Tibial nerve (tissue), 4 donors: ENCODE measurements around the gene ATF7. TPM values are rescaled to one million over a fixed set of nuclear protein-coding genes. Genes with fewer than 3 reads are reported as not detected.

Source experiments
- DNase-seq, 2 donors: peaks; one replicate each; pipeline ENCODE4 v3.0.0-alpha.2; 2019; ENCODE audit warnings: low spot score in 2 of 2
- H3K27ac ChIP-seq, 4 donors: fragments of 200-600 bp; sonication (generic) in 3 of 4; one replicate each; pipeline ENCODE4 v1.5.1; 2017 to 2019; ENCODE audit warnings: mild to moderate bottlenecking in 1 of 4
- H3K27me3 ChIP-seq, 2 donors: fragments of 200-600 bp; sonication (generic) in 1 of 2; one replicate each; pipeline versions ENCODE4 v1.5.1 to v1.6.0; 2017 to 2019
- H3K36me3 ChIP-seq, 3 donors: fragments of 200-600 bp; sonication (generic); one replicate each; pipeline ENCODE4 v1.5.1; 2018 to 2019
- H3K4me1 ChIP-seq, 4 donors: fragments of 200-600 bp; sonication (generic) in 3 of 4; one replicate each; pipeline ENCODE4 v1.5.1; 2017 to 2019
- H3K4me3 ChIP-seq, 4 donors: fragments of 200-600 bp; sonication (generic) in 3 of 4; one replicate each; pipeline ENCODE4 v1.5.1; 2017 to 2019; ENCODE audit warnings: mild to moderate bottlenecking in 1 of 4, moderate library complexity in 1 of 4
- H3K9me3 ChIP-seq, 4 donors: fragments of 200-600 bp; sonication (generic) in 3 of 4; one replicate each; pipeline ENCODE4 v1.5.1; 2017 to 2019
- EP300 ChIP-seq, 2 donors: sonication (generic); formaldehyde crosslinking; IDR thresholded peaks; one replicate each; pipeline ENCODE4 v1.6.1; 2017; ENCODE audit warnings: antibody characterized with exemption in 2 of 2, mild to moderate bottlenecking in 1 of 2
- POLR2A ChIP-seq, 2 donors: fragments of 450-650 bp; IDR thresholded peaks; one replicate each; pipeline ENCODE4 v1.6.1; 2017; ENCODE audit warnings: antibody characterized with exemption in 2 of 2, mild to moderate bottlenecking in 2 of 2, moderate library complexity in 2 of 2
- WGBS, 2 donors: methylation state at CpG; one replicate each; pipeline ENCODE4 v1.1.5; 2018; 5-methylcytosine and 5-hydroxymethylcytosine counted together
- small RNA-seq: library from RNA; depleted of rRNA; stranded (forward); fragments of <200 nt; gene quantifications from one replicate; pipeline ENCODE3, GENCODE V24; 2016
- total RNA-seq, 4 donors: library from RNA; depleted of rRNA; stranded (reverse); fragments of >200 nt; gene quantifications; one replicate each; pipeline ENCODE4 v1.1.0, GENCODE V29; 2016
- TF ChIP-seq, protein P1 (sequence below), 5 experiments: fragments of 200-600 bp in 3 of 5; fragments of 450-650 bp in 2 of 5; sonication (generic) in 3 of 5; IDR thresholded peaks; one replicate each; pipeline ENCODE4 v1.5.1; 2016 to 2019; ENCODE audit warnings: antibody characterized with exemption in 5 of 5, mild to moderate bottlenecking in 3 of 5, moderate library complexity in 2 of 5

ATF7 gene
- total RNA-seq, 4 donors from 2014 or later, result 30.1 to 47.9 (median 34.4) TPM

DNA sequence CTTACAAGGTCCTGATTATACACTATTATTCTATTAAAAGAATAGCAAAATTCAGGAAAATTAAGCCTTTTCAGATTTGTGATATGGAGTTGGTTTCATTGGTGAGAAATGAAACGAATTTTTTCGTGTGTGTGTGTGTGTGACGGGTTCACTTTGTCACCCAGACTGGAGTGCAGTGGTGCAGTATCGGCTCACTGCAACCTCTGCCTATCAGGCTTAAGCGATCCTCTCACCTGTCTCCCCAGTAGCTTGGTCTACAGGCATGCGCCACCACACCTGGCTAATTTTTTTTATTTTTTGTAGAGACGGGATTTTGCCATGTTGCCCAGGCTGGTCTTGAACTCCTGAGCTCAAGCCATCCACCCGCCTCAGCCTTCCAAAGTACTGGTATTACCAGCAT is 164.6 kb downstream of the ATF7 start:
- DNase-seq, result no peak
- Histone ChIP-seq H3K9me3 (no peaks in the 10 kb centered on the region), H3K4me3 (no peak overlapping the region), H3K27ac (no peak overlapping the region), H3K27me3 (no peaks in the 10 kb centered on the region), H3K36me3 (peaks cover 17 to 100% (median 88%) of the 10 kb centered on the region in 3 donors), H3K4me1 (peaks cover 0 to 70% (median 2%) of the 10 kb centered on the region in 4 donors)
- WGBS, 2 donors, result 82% methylated on average over 8 of the region's 8 CpGs
- TF ChIP-seq EP300 (IDR thresholded peaks at IDR 0.05) (no peak), POLR2A (IDR thresholded peaks at IDR 0.05) (no peak)
- TF ChIP-seq, protein P1, sequence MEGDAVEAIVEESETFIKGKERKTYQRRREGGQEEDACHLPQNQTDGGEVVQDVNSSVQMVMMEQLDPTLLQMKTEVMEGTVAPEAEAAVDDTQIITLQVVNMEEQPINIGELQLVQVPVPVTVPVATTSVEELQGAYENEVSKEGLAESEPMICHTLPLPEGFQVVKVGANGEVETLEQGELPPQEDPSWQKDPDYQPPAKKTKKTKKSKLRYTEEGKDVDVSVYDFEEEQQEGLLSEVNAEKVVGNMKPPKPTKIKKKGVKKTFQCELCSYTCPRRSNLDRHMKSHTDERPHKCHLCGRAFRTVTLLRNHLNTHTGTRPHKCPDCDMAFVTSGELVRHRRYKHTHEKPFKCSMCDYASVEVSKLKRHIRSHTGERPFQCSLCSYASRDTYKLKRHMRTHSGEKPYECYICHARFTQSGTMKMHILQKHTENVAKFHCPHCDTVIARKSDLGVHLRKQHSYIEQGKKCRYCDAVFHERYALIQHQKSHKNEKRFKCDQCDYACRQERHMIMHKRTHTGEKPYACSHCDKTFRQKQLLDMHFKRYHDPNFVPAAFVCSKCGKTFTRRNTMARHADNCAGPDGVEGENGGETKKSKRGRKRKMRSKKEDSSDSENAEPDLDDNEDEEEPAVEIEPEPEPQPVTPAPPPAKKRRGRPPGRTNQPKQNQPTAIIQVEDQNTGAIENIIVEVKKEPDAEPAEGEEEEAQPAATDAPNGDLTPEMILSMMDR (IDR thresholded peaks at IDR 0.05), result no peak

DNA sequence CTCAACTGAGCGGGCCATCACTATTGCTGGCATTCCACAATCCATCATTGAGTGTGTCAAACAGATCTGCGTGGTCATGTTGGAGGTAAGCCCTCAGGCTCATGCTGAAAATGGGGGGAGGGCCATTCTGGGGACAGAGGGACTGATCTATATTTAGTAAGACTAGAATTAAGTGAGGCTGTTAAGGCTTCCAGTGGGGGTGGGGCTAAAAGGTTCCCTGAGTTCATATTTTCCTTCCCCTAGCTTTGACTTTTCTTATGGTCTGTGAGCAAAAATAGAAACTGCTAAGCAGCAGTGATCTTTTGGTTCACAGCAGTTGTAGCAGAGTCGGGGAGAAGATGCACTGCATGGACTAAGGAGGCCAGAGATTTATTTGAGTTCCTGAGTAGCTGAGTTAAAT is 165.1 kb downstream of the ATF7 start:
- no peaks in the 10 kb centered on the region for H3K9me3 ChIP-seq
- TF ChIP-seq POLR2A (IDR thresholded peaks at IDR 0.05), result no peak
- TF ChIP-seq, protein P1 (IDR thresholded peaks at IDR 0.05), result no peak
- 66 to 73% methylated on average over 3 of the region's 3 CpGs for WGBS, 2 donors
- DNase-seq, result no peak
- H3K4me1 ChIP-seq, result peaks cover 0 to 73% (median 2%) of the 10 kb centered on the region in 4 donors
- no peak overlapping the region for H3K27ac ChIP-seq
- H3K36me3 ChIP-seq, result peaks cover 17 to 100% (median 83%) of the 10 kb centered on the region in 3 donors
- no peaks in the 10 kb centered on the region for H3K27me3 ChIP-seq
- H3K4me3 ChIP-seq, result no peak overlapping the region

DNA sequence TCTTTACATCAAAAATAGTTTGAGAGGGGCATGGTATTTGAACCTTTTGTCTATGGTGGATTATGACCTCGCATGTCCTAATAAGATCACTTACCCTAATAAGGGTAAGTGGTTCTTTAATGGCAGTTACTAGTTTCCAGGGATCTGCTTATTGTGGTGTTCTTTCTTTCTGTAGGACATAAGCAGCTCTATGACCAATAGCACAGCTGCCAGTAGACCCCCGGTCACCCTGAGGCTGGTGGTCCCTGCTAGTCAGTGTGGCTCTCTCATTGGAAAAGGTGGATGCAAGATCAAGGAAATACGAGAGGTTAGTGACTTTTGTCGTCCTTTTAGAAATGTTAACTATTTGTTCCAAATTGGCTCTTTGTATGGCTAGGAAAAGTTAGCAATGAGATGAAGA is 167.1 kb downstream of the ATF7 start:
- TF ChIP-seq POLR2A (IDR thresholded peaks at IDR 0.05), result no peak
- TF ChIP-seq, protein P1 (IDR thresholded peaks at IDR 0.05), result no peak
- no peak for TF ChIP-seq EP300 (IDR thresholded peaks at IDR 0.05)
- DNase-seq, result no peak
- Histone ChIP-seq H3K27ac (no peak overlapping the region), H3K4me1 (peaks cover 0 to 75% (median 10%) of the 10 kb centered on the region in 4 donors), H3K4me3 (no peak overlapping the region), H3K36me3 (peaks cover 17 to 97% (median 76%) of the 10 kb centered on the region in 3 donors), H3K9me3 (no peaks in the 10 kb centered on the region), H3K27me3 (no peaks in the 10 kb centered on the region)
- 64 to 70% methylated on average over 4 of the region's 4 CpGs for WGBS, 2 donors

Small RNAs within 50 kb of the gene (small RNA-seq; reads per million reads assigned to genes)
- not detected for gene AC023509.3

Other genes with a start within 250 kb of the ATF7 start
- gene SP1, start 246.2 kb downstream of the ATF7 start, total RNA-seq, result 10 to 100 TPM; 45.3 to 81.5 (median 65.0) TPM
- gene AMHR2, start 202.5 kb downstream of the ATF7 start, total RNA-seq, result not detected
- 100 to 1,000 TPM in 1 of 4 donors, 10 to 100 TPM in 3; 54.6 to 125 (median 57.0) TPM for gene PRR13, start 184.6 kb downstream of the ATF7 start, total RNA-seq
- 100 to 1,000 TPM; 414 to 583 (median 490) TPM for gene PCBP2, start 174.3 kb downstream of the ATF7 start, total RNA-seq
- 10 to 100 TPM; 35.6 to 95.1 (median 58.3) TPM for gene MAP3K12, start 126.9 kb downstream of the ATF7 start, total RNA-seq
- 10 to 100 TPM; 25.3 to 56.4 (median 36.1) TPM for gene TARBP2, start 125.1 kb downstream of the ATF7 start, total RNA-seq
- gene NPFF, start 118.9 kb downstream of the ATF7 start, total RNA-seq, result not detected
- gene ATP5MC2, start 49.7 kb upstream of the ATF7 start, total RNA-seq, result 100 to 1,000 TPM; 191 to 223 (median 208) TPM
- 100 to 1,000 TPM; 226 to 383 (median 285) TPM for gene CALCOCO1, start 101.1 kb upstream of the ATF7 start, total RNA-seq
- gene CISTR, start 125.6 kb upstream of the ATF7 start, total RNA-seq, result not detected